Sigmoid colon (tissue), 4 donors: Measurements from ENCODE around the gene ALAS1.

Experiments
- POLR2A ChIP-seq, 2 donors: fragments of 450-650 bp; IDR thresholded peaks; one replicate each; pipeline ENCODE4 v1.6.1; 2016; ENCODE audit warnings: antibody characterized with exemption in 2 of 2, mild to moderate bottlenecking in 2 of 2, moderate library complexity in 2 of 2
- POLR2AphosphoS5 ChIP-seq, 4 donors: sonication (generic); formaldehyde crosslinking; IDR thresholded peaks; one replicate each; pipeline ENCODE4 v1.6.1; 2017; ENCODE audit warnings: antibody characterized with exemption in 4 of 4
- TF ChIP-seq, protein P1 (sequence below), 4 experiments: fragments of 450-650 bp in 3 of 4; fragments of 200-600 bp in 1 of 4; IDR thresholded peaks; one replicate each; pipeline ENCODE4 v1.5.1; 2016 to 2019; ENCODE audit warnings: antibody characterized with exemption in 4 of 4, mild to moderate bottlenecking in 3 of 4, moderate library complexity in 2 of 4

DNA sequence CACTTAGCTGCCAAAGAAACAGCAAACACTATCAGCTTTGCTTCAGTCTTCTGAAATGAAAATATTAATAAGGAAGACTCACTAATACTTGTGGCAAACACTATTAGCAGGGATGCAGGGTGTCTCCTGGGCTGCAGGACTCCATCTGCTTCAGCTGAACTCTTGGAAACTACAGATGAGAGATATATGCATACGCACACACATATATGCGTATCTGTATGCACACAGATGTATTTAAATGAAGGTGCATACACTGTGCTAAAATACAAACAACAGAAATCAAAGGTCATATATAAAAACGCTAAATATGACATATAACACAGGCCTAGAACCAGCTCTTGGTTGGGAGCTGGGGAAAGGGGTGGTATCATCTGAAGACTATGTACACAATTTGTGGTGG, 58.2 kb downstream of the ALAS1 start:
- TF ChIP-seq, protein P1, sequence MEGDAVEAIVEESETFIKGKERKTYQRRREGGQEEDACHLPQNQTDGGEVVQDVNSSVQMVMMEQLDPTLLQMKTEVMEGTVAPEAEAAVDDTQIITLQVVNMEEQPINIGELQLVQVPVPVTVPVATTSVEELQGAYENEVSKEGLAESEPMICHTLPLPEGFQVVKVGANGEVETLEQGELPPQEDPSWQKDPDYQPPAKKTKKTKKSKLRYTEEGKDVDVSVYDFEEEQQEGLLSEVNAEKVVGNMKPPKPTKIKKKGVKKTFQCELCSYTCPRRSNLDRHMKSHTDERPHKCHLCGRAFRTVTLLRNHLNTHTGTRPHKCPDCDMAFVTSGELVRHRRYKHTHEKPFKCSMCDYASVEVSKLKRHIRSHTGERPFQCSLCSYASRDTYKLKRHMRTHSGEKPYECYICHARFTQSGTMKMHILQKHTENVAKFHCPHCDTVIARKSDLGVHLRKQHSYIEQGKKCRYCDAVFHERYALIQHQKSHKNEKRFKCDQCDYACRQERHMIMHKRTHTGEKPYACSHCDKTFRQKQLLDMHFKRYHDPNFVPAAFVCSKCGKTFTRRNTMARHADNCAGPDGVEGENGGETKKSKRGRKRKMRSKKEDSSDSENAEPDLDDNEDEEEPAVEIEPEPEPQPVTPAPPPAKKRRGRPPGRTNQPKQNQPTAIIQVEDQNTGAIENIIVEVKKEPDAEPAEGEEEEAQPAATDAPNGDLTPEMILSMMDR (IDR thresholded peaks at IDR 0.05) = no peak
- no peak for TF ChIP-seq POLR2AphosphoS5 (IDR thresholded peaks at IDR 0.05)
- no peak for TF ChIP-seq POLR2A (IDR thresholded peaks at IDR 0.05)
